Ovary (tissue), 9 donors: Measurements from ENCODE around the gene HHIPL2. TPM values are rescaled to one million over a fixed set of nuclear protein-coding genes. Genes with fewer than 3 reads are reported as not detected.

Experiments used
- DNase-seq, 5 donors: peaks; one replicate each; pipeline ENCODE4 v3.0.0-alpha.2; 2019 to 2020
- H3K27ac ChIP-seq, 2 donors: fragments of 200-600 bp; one replicate each; pipeline versions ENCODE4 v1.5.1 to v1.8.0; 2019 to 2022
- H3K27me3 ChIP-seq: fragments of 200-600 bp; one replicate; pipeline ENCODE4 v1.8.0; 2022
- H3K36me3 ChIP-seq: fragments of 200-600 bp; sonication (generic); one replicate; pipeline ENCODE4 v1.5.1; 2019
- H3K4me1 ChIP-seq: one replicate; pipeline ENCODE4 v1.8.1; 2013; ENCODE audit warnings: mild to moderate bottlenecking, moderate library complexity; ENCODE audit not compliant: insufficient read depth
- H3K4me3 ChIP-seq: fragments of 200-600 bp; sonication (generic); one replicate; pipeline ENCODE4 v1.5.1; 2017
- H3K9me3 ChIP-seq, 2 donors: fragments of 200-600 bp in 1 of 2; sonication (generic) in 1 of 2; one replicate each; pipeline versions ENCODE4 v1.5.1 to v1.8.1; 2013 to 2019; ENCODE audit warnings: mild to moderate bottlenecking in 1 of 2, moderate library complexity in 1 of 2
- EP300 ChIP-seq: sonication (generic); formaldehyde crosslinking; IDR thresholded peaks from one replicate; pipeline ENCODE4 v1.6.1; 2017; ENCODE audit warnings: antibody characterized with exemption
- POLR2A ChIP-seq: fragments of 450-650 bp; IDR thresholded peaks from one replicate; pipeline ENCODE4 v1.6.1; 2017; ENCODE audit warnings: antibody characterized with exemption, mild to moderate bottlenecking, moderate library complexity
- WGBS, 3 donors: extraction: QIAGEN DNeasy Blood & Tissue Kit in 1 of 3; methylation state at CpG; one replicate each; pipeline versions ENCODE4 v1.1.5 to v1.1.7; 2013 to 2017; 5-methylcytosine and 5-hydroxymethylcytosine counted together
- intact Hi-C, 4 donors: fragments of 100-400 bp; cut with DNase I; formaldehyde crosslinking; loops; one replicate each; pipeline versions ENCODE4 v1.11.0 to v1.15.1; 2022 to 2023
- polyA plus RNA-seq, 2 donors: library from polyadenylated mRNA; stranded (reverse); fragments of 200-250 nt in 1 of 2; fragments of 350-450 nt in 1 of 2; fragmentation: Illumina TruSeq in 1 of 2; extraction: RNeasy Lipid Tissue Mini Kit (QIAGEN cat#74804) in 1 of 2; gene quantifications; one replicate each; pipeline ENCODE4 v1.2.3, GENCODE V29; 2013 to 2014
- total RNA-seq, 7 donors: library from RNA; depleted of rRNA in 2 of 7; stranded (reverse); fragments of >200 nt in 2 of 7; fragmentation: NEBNext Ultra II Directional in 3 of 7; extraction: Animal tissue kit (Norgen Biotek cat#: 25700) in 3 of 7; gene quantifications; one replicate each; pipeline versions ENCODE4 v1.1.0 to v1.2.4, GENCODE V29; 2016 to 2023
- TF ChIP-seq, protein P1 (sequence below), 3 donors: fragments of 450-650 bp in 2 of 3; fragments of 200-600 bp in 1 of 3; IDR thresholded peaks; one replicate each; pipeline versions ENCODE4 v1.5.1 to v1.8.0; 2016 to 2022; ENCODE audit warnings: antibody characterized with exemption in 3 of 3, mild to moderate bottlenecking in 1 of 3
- donor health status: DM: no; HTN: no; CAD: no; lungs with moderate emphysema.
- donor health status: DM: no; HTN: no; CAD: no.
- donor health status: Bipolar disorder and iron deficiency.
- donor health status: DM: yes; HTN: yes; CAD: no.
- donor health status: DM: no; HTN: no; CAD: no.
- donor health status: DM: yes; HTN: yes; CAD: no.

Gene HHIPL2
- total and polyA plus RNA-seq, 9 donors = 0.13 to 0.86 (median 0.43) TPM; not detected in 1

DNA sequence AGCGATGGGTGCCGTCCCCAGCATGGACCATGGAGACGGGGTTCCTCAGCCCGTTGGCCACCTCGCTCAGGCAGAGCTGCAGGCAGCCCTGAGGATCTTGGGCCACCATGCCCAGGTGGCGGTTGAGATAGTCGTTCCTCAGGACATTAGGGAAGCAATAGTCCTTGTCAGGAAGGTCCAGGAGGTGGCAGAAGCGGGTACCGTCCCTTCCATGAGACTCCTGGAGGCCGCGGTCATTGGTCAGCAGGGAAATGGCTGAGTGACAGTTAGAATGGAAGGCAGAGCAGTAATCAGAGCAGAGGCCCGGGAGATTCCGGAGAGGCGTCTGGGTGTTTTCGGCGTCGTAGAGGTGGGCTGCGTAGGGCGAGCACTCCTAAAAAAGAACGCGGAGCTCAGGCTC, 4.1 kb downstream of the HHIPL2 start:
- Histone ChIP-seq H3K4me1 (no peaks in the 10 kb centered on the region), H3K36me3 (no peaks in the 10 kb centered on the region), H3K9me3 (no peaks in the 10 kb centered on the region), H3K27me3 (no peaks in the 10 kb centered on the region), H3K27ac (no peak overlapping the region), H3K4me3 (no peak overlapping the region)
- no peak for DNase-seq
- TF ChIP-seq EP300 (no peak), POLR2A (no peak)
- TF ChIP-seq, protein P1, sequence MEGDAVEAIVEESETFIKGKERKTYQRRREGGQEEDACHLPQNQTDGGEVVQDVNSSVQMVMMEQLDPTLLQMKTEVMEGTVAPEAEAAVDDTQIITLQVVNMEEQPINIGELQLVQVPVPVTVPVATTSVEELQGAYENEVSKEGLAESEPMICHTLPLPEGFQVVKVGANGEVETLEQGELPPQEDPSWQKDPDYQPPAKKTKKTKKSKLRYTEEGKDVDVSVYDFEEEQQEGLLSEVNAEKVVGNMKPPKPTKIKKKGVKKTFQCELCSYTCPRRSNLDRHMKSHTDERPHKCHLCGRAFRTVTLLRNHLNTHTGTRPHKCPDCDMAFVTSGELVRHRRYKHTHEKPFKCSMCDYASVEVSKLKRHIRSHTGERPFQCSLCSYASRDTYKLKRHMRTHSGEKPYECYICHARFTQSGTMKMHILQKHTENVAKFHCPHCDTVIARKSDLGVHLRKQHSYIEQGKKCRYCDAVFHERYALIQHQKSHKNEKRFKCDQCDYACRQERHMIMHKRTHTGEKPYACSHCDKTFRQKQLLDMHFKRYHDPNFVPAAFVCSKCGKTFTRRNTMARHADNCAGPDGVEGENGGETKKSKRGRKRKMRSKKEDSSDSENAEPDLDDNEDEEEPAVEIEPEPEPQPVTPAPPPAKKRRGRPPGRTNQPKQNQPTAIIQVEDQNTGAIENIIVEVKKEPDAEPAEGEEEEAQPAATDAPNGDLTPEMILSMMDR (IDR thresholded peaks at IDR 0.05) = no peak
- 87 to 88% (median 88%) methylated on average over 21 of the region's 21 CpGs for WGBS, 3 donors
- intact Hi-C loops = no loop called here

DNA sequence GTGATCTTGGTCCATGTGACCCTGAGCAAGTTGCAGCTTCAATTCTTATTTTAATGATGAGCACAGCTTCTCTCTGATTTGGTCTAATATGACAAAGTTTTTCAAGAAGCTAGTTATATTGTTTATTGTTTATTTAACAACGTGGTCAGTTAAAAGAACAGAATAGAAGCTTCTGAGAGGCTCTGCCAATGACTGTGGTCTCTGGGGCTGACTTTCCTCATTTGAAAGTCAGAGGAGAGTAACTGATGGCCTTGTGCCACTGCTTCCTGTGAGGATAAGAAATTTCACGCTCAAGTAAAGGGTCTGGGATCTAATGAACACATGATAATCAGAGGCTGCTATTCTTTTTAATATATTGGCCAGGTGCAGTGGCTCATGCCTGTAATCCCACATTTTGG, 7.3 kb downstream of the HHIPL2 start:
- no peak overlapping the region for H3K27ac ChIP-seq
- no peak for TF ChIP-seq POLR2A
- TF ChIP-seq EP300 = no peak
- TF ChIP-seq, protein P1 (IDR thresholded peaks at IDR 0.05) = no peak
- no peaks in the 10 kb centered on the region for H3K27me3 ChIP-seq
- intact Hi-C loops = no loop called here
- no peaks in the 10 kb centered on the region for H3K4me1 ChIP-seq
- WGBS, 3 donors = 5 to 18% (median 10%) methylated on average over 2 of the region's 2 CpGs
- no peaks in the 10 kb centered on the region for H3K36me3 ChIP-seq
- DNase-seq = no peak
- H3K9me3 ChIP-seq = no peaks in the 10 kb centered on the region
- H3K4me3 ChIP-seq = no peak overlapping the region

DNA sequence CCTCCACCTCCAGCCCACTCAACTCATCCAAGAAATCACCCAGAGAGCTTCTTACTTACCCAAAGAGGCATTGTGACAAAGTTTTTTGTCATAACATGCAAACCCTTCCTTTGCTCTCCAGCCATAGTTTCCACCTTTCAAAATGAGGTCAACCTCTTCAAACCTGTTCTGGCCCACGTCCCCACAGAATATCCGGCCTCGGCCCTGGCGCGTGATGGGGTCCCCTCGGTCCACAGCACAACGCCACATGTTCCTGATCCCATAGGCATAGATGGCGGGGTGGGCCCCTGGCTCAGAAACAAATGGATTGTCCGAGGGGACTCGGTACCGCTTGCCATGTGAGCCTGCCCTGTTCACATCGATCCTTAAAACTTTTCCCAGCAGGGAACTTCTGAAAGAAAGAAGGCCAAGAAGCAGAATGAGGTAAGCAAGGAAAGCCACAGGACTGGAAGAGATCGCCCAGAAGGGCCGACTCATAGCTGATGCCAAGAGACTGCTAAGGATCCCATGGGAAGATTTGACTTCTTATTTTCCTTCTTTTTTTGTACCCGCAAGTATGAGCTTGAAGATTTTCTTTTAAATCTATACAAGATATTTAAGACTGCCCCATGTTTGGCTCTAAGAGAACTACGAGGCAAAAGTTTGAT, 7.8 kb downstream of the HHIPL2 start:
- Histone ChIP-seq H3K27ac (no peak overlapping the region), H3K36me3 (no peaks in the 10 kb centered on the region), H3K9me3 (no peaks in the 10 kb centered on the region), H3K27me3 (no peaks in the 10 kb centered on the region), H3K4me1 (no peaks in the 10 kb centered on the region), H3K4me3 (no peak overlapping the region)
- DNase-seq = no peak
- WGBS, 3 donors = 81 to 86% (median 83%) methylated on average over 16 of the region's 16 CpGs
- TF ChIP-seq EP300 (no peak), POLR2A (no peak)
- TF ChIP-seq, protein P1 (IDR thresholded peaks at IDR 0.05) = no peak
- intact Hi-C loops = no loop called here

DNA sequence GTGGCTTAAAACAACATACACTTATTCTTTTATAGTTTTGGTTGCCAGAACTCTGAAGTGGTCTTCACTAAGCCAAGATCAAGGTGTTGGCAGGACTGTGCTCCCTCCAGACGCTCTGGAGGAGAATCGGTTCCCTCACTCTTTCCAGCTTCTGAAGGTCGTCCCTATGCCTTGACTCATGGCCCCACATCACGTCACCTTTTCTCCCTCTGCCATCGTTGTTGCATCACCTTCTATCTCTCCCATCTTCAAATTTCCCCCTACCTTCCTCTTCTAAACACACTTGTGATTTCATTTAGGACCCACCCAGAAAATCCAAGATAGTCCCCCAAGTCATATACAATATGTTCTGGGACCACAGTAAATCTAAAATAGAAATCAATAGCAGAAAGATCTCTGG, 12.4 kb downstream of the HHIPL2 start:
- no peaks in the 10 kb centered on the region for H3K9me3 ChIP-seq
- no peak overlapping the region for H3K27ac ChIP-seq
- H3K27me3 ChIP-seq = no peaks in the 10 kb centered on the region
- no peaks in the 10 kb centered on the region for H3K36me3 ChIP-seq
- no peaks in the 10 kb centered on the region for H3K4me1 ChIP-seq
- no peak for DNase-seq
- H3K4me3 ChIP-seq = no peak overlapping the region
- WGBS, 3 donors = 79 to 85% (median 83%) methylated on average over 5 of the region's 5 CpGs
- intact Hi-C loops = no loop called here
- no peak for TF ChIP-seq EP300
- no peak for TF ChIP-seq POLR2A
- TF ChIP-seq, protein P1 (IDR thresholded peaks at IDR 0.05) = no peak
